PFSK-1 (cell line): ENCODE results near the gene ADGRL3.

ENCODE experiments used
- POLR2AphosphoS5 ChIP-seq: IDR thresholded peaks from 2 replicates; pipeline ENCODE4 v1.6.1; 2012; ENCODE audit warnings: low read depth, mild to moderate bottlenecking, control low read depth, low read length, moderate library complexity
- REST ChIP-seq, 2 experiments: IDR thresholded peaks; 2 replicates each; pipeline versions ENCODE4 v1.6.1 to v1.8.0; 2011 to 2012; ENCODE audit warnings: low read depth in 2 of 2, low read length in 2 of 2, control low read depth in 1 of 2, inconsistent platforms in 1 of 2, mild to moderate bottlenecking in 1 of 2, moderate library complexity in 1 of 2; ENCODE audit not compliant: insufficient read depth in 1 of 2
- SIN3A ChIP-seq: IDR thresholded peaks from 2 replicates; pipeline ENCODE4 v1.6.1; 2012; ENCODE audit warnings: mild to moderate bottlenecking, low read length, moderate library complexity, borderline replicate concordance; ENCODE audit not compliant: insufficient read depth

GRCh38 chr4:61507091-61507490 lies 307.0 kb downstream of the ADGRL3 start:
- TF ChIP-seq POLR2AphosphoS5 (no peak), REST (IDR thresholded peaks at IDR 0.05; ENCODE audit: insufficient read depth in 1 of 2, low read depth in 2 of 2, low read length in 2 of 2) (no peak), SIN3A (no peak)
